Ishikawa (cell line): ENCODE results near the gene GLCCI1.

Source experiments
- CREB1 ChIP-seq: IDR thresholded peaks from 2 replicates; pipeline ENCODE4 v1.6.1; 2012; ENCODE audit warnings: low read depth
- EGR1 ChIP-seq: IDR thresholded peaks from 2 replicates; pipeline ENCODE4 v1.6.1; 2012
- EP300 ChIP-seq: IDR thresholded peaks from 2 replicates; pipeline ENCODE4 v1.6.1; 2012; ENCODE audit warnings: borderline replicate concordance
- FOXM1 ChIP-seq: IDR thresholded peaks from 2 replicates; pipeline ENCODE4 v1.6.1; 2012; ENCODE audit warnings: low read depth, borderline replicate concordance
- MAX ChIP-seq: IDR thresholded peaks from 2 replicates; pipeline ENCODE4 v1.6.1; 2012
- NFIC ChIP-seq: IDR thresholded peaks from 2 replicates; pipeline ENCODE4 v1.6.1; 2012
- REST ChIP-seq: IDR thresholded peaks from 2 replicates; pipeline ENCODE4 v1.6.1; 2012; ENCODE audit warnings: low read depth, mild to moderate bottlenecking
- TAF1 ChIP-seq: IDR thresholded peaks from 2 replicates; pipeline ENCODE4 v1.6.1; 2012; ENCODE audit warnings: low read depth, mild to moderate bottlenecking
- TCF12 ChIP-seq: IDR thresholded peaks from 2 replicates; pipeline ENCODE4 v1.6.1; 2012; ENCODE audit warnings: low read depth
- TEAD4 ChIP-seq: IDR thresholded peaks from 2 replicates; pipeline ENCODE4 v1.6.1; 2012
- USF1 ChIP-seq: IDR thresholded peaks from 2 replicates; pipeline ENCODE4 v1.6.1; 2012
- YY1 ChIP-seq: IDR thresholded peaks from 2 replicates; pipeline ENCODE4 v1.6.1; 2012; ENCODE audit warnings: low read depth
- ZBTB7A ChIP-seq: IDR thresholded peaks from 2 replicates; pipeline ENCODE4 v1.6.1; 2012; ENCODE audit warnings: low read depth

- TF ChIP-seq EP300 (no peak), TEAD4 (no peak), MAX (no peak), ZBTB7A (no peak), FOXM1 (no peak), YY1 (no peak), CREB1 (no peak), REST (no peak), NFIC (no peak), USF1 (no peak), EGR1 (no peak), TCF12 (no peak), TAF1 (no peak)
These were observed 1.6 kb downstream of the GLCCI1 start for GRCh38 chr7:7970237-7970530.
